Prostate gland (tissue), 2 donors: ENCODE results near the gene PACSIN1. TPM values are rescaled to one million over a fixed set of nuclear protein-coding genes. Genes with fewer than 3 reads are reported as not detected.

ENCODE experiments used
- DNase-seq: peaks from one replicate; pipeline ENCODE4 v3.0.0-alpha.2; 2019; ENCODE audit warnings: low spot score
- H3K27ac ChIP-seq, 2 donors: fragments of 200-600 bp; sonication (generic); 2 replicates each; pipeline ENCODE4 v1.5.1; 2017 to 2019
- H3K27me3 ChIP-seq: fragments of 200-600 bp; sonication (generic); replicated peaks from 2 replicates; pipeline ENCODE4 v1.5.1; 2019; ENCODE audit not compliant: insufficient read depth
- H3K36me3 ChIP-seq, 2 donors: fragments of 200-600 bp; sonication (generic); 1 replicate in 1 of 2; 2 replicates in 1 of 2; pipeline versions ENCODE4 v1.5.1 to v1.8.1; 2017 to 2019
- H3K4me1 ChIP-seq: fragments of 200-600 bp; sonication (generic); replicated peaks from 2 replicates; pipeline ENCODE4 v1.5.1; 2019
- H3K4me3 ChIP-seq, 2 donors: fragments of 200-600 bp; sonication (generic); 2 replicates each; pipeline ENCODE4 v1.5.1; 2017 to 2019
- H3K9me3 ChIP-seq: fragments of 200-600 bp; sonication (generic); 2 replicates; pipeline ENCODE4 v1.5.1; 2017
- CTCF ChIP-seq, 4 experiments: fragments of 200-600 bp in 2 of 4; fragments of 450-650 bp in 2 of 4; sonication (generic) in 2 of 4; IDR thresholded peaks; 1 replicate in 3 of 4; 2 replicates in 1 of 4; pipeline ENCODE4 v1.5.1; 2016 to 2019; ENCODE audit warnings: antibody characterized with exemption in 4 of 4, mild to moderate bottlenecking in 2 of 4, moderate library complexity in 2 of 4
- POLR2A ChIP-seq: fragments of 450-650 bp; IDR thresholded peaks from one replicate; pipeline ENCODE4 v1.6.1; 2016; ENCODE audit warnings: antibody characterized with exemption, mild to moderate bottlenecking
- POLR2AphosphoS5 ChIP-seq: sonication (generic); formaldehyde crosslinking; IDR thresholded peaks from one replicate; pipeline ENCODE4 v1.6.1; 2017; ENCODE audit warnings: antibody characterized with exemption
- WGBS: methylation state at CpG from one replicate; pipeline ENCODE4 v1.1.5; 2018; 5-methylcytosine and 5-hydroxymethylcytosine counted together
- intact Hi-C: fragments of 100-400 bp; cut with DNase I; formaldehyde crosslinking; loops from one replicate; pipeline ENCODE4 v1.14.2; 2022
- total RNA-seq, 2 donors: library from RNA; depleted of rRNA; stranded (reverse); fragments of >200 nt; gene quantifications; one replicate each; pipeline ENCODE4 v1.1.0, GENCODE V29; 2016

Gene PACSIN1
- total RNA-seq, 2 donors from 2014 or later: 0.32 to 0.57 TPM

- DNase-seq: no peak
- Histone ChIP-seq H3K9me3 (no peaks in the 10 kb centered on the region), H3K4me1 (no peaks in the 10 kb centered on the region), H3K27me3 (no peaks in the 10 kb centered on the region), H3K27ac (no peak overlapping the region), H3K36me3 (no peaks in the 10 kb centered on the region), H3K4me3 (no peak overlapping the region)
- no peak for TF ChIP-seq POLR2A
- TF ChIP-seq POLR2AphosphoS5: no peak
- TF ChIP-seq CTCF (IDR thresholded peaks at IDR 0.05): no peak
- 79% methylated on average over 3 of the region's 3 CpGs for WGBS
- intact Hi-C loops: no loop called here
Measured at GRCh38 chr6:34575326-34575725, 109.5 kb downstream of the PACSIN1 start.

- 81% methylated on average over 18 of the region's 18 CpGs for WGBS
- intact Hi-C loops: no loop called here
Measured at GRCh38 chr6:34576286-34576955, 110.5 kb downstream of the PACSIN1 start.

GRCh38 chr6:34578445-34579262, 112.8 kb downstream of the PACSIN1 start:
- no peak for DNase-seq
- Histone ChIP-seq H3K27me3 (no peaks in the 10 kb centered on the region), H3K4me3 (no peak overlapping the region), H3K9me3 (no peaks in the 10 kb centered on the region), H3K4me1 (no peaks in the 10 kb centered on the region), H3K27ac (no peak overlapping the region), H3K36me3 (no peaks in the 10 kb centered on the region)
- WGBS: 83% methylated on average over 7 of the region's 7 CpGs
- intact Hi-C loops: no loop called here
- no peak for TF ChIP-seq CTCF (IDR thresholded peaks at IDR 0.05)
- no peak for TF ChIP-seq POLR2A
- TF ChIP-seq POLR2AphosphoS5: no peak

More at GRCh38 chr6:34576286-34576955, 110.5 kb downstream of the PACSIN1 start:
- Histone ChIP-seq H3K36me3 (no peaks in the 10 kb centered on the region), H3K4me3 (no peak overlapping the region), H3K27ac (no peak overlapping the region), H3K9me3 (no peaks in the 10 kb centered on the region), H3K4me1 (no peaks in the 10 kb centered on the region), H3K27me3 (no peaks in the 10 kb centered on the region)
- DNase-seq: no peak
- TF ChIP-seq POLR2AphosphoS5: no peak
- no peak for TF ChIP-seq POLR2A
- no peak for TF ChIP-seq CTCF (IDR thresholded peaks at IDR 0.05)

- H3K36me3 ChIP-seq: no peaks in the 10 kb centered on the region
- no peaks in the 10 kb centered on the region for H3K9me3 ChIP-seq
- no peak for TF ChIP-seq CTCF (IDR thresholded peaks at IDR 0.05)
- H3K4me1 ChIP-seq: no peaks in the 10 kb centered on the region
- intact Hi-C loops: no loop called here
- H3K27ac ChIP-seq: no peak overlapping the region
- DNase-seq: no peak
- H3K4me3 ChIP-seq: no peak overlapping the region
- no peaks in the 10 kb centered on the region for H3K27me3 ChIP-seq
- WGBS: 76% methylated on average over 6 of the region's 6 CpGs
Measured at GRCh38 chr6:34580707-34581560, 115.1 kb downstream of the PACSIN1 start.
